Fibroblast of pulmonary artery (primary cell): ENCODE results near the gene SCCPDH.
"Not testable (repeated sequence)": the region's sequence is repeated elsewhere in the genome, so short reads cannot be mapped to it uniquely, and the experiment has no call there.

Experiments used
- DNase-seq: peaks from one replicate; pipeline ENCODE4 v3.0.0-alpha.2; 2010; ENCODE audit warnings: low read depth
- H3K4me3 ChIP-seq: replicated peaks from 2 replicates; pipeline ENCODE4 v1.5.1; 2011; ENCODE audit warnings: low read depth, mild to moderate bottlenecking, control low read depth, low read length, moderate library complexity
- CTCF ChIP-seq: IDR thresholded peaks from 2 replicates; pipeline ENCODE4 v1.5.1; 2011; ENCODE audit warnings: mild to moderate bottlenecking, control low read depth, low read length, inconsistent platforms; ENCODE audit errors: missing control alignments

SCCPDH gene

GRCh38 chr1:246726255-246726679 lies 2.1 kb downstream of the SCCPDH start:
- no peak overlapping the region for H3K4me3 ChIP-seq
- DNase-seq = peak; percentile 14
- TF ChIP-seq CTCF = no peak

GRCh38 chr1:246726881-246727280 lies 2.7 kb downstream of the SCCPDH start:
- DNase-seq = no peak
- no peak for TF ChIP-seq CTCF
- no peak overlapping the region for H3K4me3 ChIP-seq

- H3K4me3 ChIP-seq = no peak overlapping the region
- no peak for DNase-seq
- no peak for TF ChIP-seq CTCF
Measured at GRCh38 chr1:246727594-246727993, 3.4 kb downstream of the SCCPDH start.

- no peak for DNase-seq
- TF ChIP-seq CTCF = no peak
Measured at GRCh38 chr1:246728311-246728710, 4.1 kb downstream of the SCCPDH start.

GRCh38 chr1:246729040-246729439 lies 4.8 kb downstream of the SCCPDH start:
- DNase-seq, H3K4me3 ChIP-seq: not testable (repeated sequence)

More at GRCh38 chr1:246728311-246728710, 4.1 kb downstream of the SCCPDH start:
- H3K4me3 ChIP-seq = no peak overlapping the region

- DNase-seq = no peak
- no peak for TF ChIP-seq CTCF
- H3K4me3 ChIP-seq = no peak overlapping the region
Measured at GRCh38 chr1:246730839-246731238, 6.6 kb downstream of the SCCPDH start.

- not testable (repeated sequence) for H3K4me3 ChIP-seq, DNase-seq
Measured at GRCh38 chr1:246731873-246732272, 7.7 kb downstream of the SCCPDH start.

GRCh38 chr1:246733704-246734103 lies 9.5 kb downstream of the SCCPDH start:
- no peak for DNase-seq
- no peak overlapping the region for H3K4me3 ChIP-seq
- no peak for TF ChIP-seq CTCF
